HepG2 (cell line): ENCODE results near the gene CACNA1C. TPM values are rescaled to one million over a fixed set of nuclear protein-coding genes. Genes with fewer than 3 reads are reported as not detected.

Source experiments
- ARID2 ChIP-seq: sonication (generic); formaldehyde crosslinking; IDR thresholded peaks from 2 replicates; pipeline ENCODE4 v1.8.1; 2022; ENCODE audit warnings: mild to moderate bottlenecking, missing genetic modification reagents, borderline replicate concordance
- CAMTA2 ChIP-seq: sonication (generic); formaldehyde crosslinking; IDR thresholded peaks from 2 replicates; pipeline ENCODE4 v1.4.0; 2020; ENCODE audit warnings: mild to moderate bottlenecking, missing genetic modification reagents, borderline replicate concordance
- GATA4 ChIP-seq: sonication (generic); IDR thresholded peaks from 2 replicates; pipeline ENCODE4 v1.6.1; 2016; ENCODE audit warnings: antibody characterized with exemption, low read depth, borderline replicate concordance
- KDM4B ChIP-seq: sonication (generic); formaldehyde crosslinking; IDR thresholded peaks from 2 replicates; pipeline ENCODE4 v1.4.0; 2020; ENCODE audit warnings: missing genetic modification reagents
- KDM5B ChIP-seq: sonication (generic); formaldehyde crosslinking; IDR thresholded peaks from 2 replicates; pipeline ENCODE4 v1.4.0; 2020; ENCODE audit warnings: missing genetic modification reagents, mild to moderate bottlenecking, borderline replicate concordance
- KLF9 ChIP-seq: IDR thresholded peaks from 2 replicates; pipeline ENCODE4 v1.6.1; 2016; ENCODE audit warnings: low read depth
- NCOR1 ChIP-seq: fragments of 200-600 bp; sonication (generic); IDR thresholded peaks from 2 replicates; pipeline ENCODE4 v1.7.0; 2017; ENCODE audit warnings: antibody characterized with exemption, low read length, borderline replicate concordance
- NFATC3 ChIP-seq: sonication (generic); formaldehyde crosslinking; IDR thresholded peaks from 2 replicates; pipeline ENCODE4 v1.5.1; 2020; ENCODE audit warnings: mild to moderate bottlenecking, missing genetic modification reagents
- NFKB2 ChIP-seq: sonication (generic); formaldehyde crosslinking; IDR thresholded peaks from 2 replicates; pipeline ENCODE4 v1.4.0; 2020; ENCODE audit warnings: missing genetic modification reagents, borderline replicate concordance
- RXRB ChIP-seq: IDR thresholded peaks from 2 replicates; pipeline ENCODE4 v1.6.1; 2016; ENCODE audit warnings: borderline replicate concordance, missing genetic modification reagents, missing compliant biosample characterization
- SOX6 ChIP-seq, 2 experiments: fragments of 450-650 bp in 1 of 2; sonication (generic) in 1 of 2; formaldehyde crosslinking in 1 of 2; IDR thresholded peaks; 2 replicates each; pipeline versions ENCODE4 v1.4.0 to v1.6.1; 2017 to 2020; ENCODE audit warnings: antibody characterized with exemption in 1 of 2, mild to moderate bottlenecking in 1 of 2, missing genetic modification reagents in 1 of 2
- SP4 ChIP-seq: sonication (generic); formaldehyde crosslinking; IDR thresholded peaks from 2 replicates; pipeline ENCODE4 v1.8.1; 2023; ENCODE audit warnings: mild to moderate bottlenecking, missing genetic modification reagents
- ZMYM3 ChIP-seq: sonication (generic); formaldehyde crosslinking; IDR thresholded peaks from 2 replicates; pipeline ENCODE4 v1.5.1; 2020; ENCODE audit warnings: mild to moderate bottlenecking, missing genetic modification reagents
- ZNF282 ChIP-seq: fragments of 450-650 bp; IDR thresholded peaks from 2 replicates; pipeline ENCODE4 v1.6.1; 2018; ENCODE audit not compliant: partially characterized antibody
- ZNF670 ChIP-seq: sonication (generic); formaldehyde crosslinking; IDR thresholded peaks from 2 replicates; pipeline ENCODE4 v1.8.0; 2022; ENCODE audit warnings: mild to moderate bottlenecking, missing genetic modification reagents, borderline replicate concordance
- ZNF761 ChIP-seq: sonication (generic); formaldehyde crosslinking; conservative IDR thresholded peaks from 2 replicates; pipeline ENCODE4 v1.4.0; 2020; ENCODE audit warnings: mild to moderate bottlenecking, missing genetic modification reagents
- ZNF776 ChIP-seq: sonication (generic); formaldehyde crosslinking; IDR thresholded peaks from 2 replicates; pipeline ENCODE4 v1.4.0; 2020; ENCODE audit warnings: mild to moderate bottlenecking, missing genetic modification reagents
- ZSCAN25 ChIP-seq: sonication (generic); formaldehyde crosslinking; IDR thresholded peaks from 2 replicates; pipeline ENCODE4 v1.8.0; 2022; ENCODE audit warnings: mild to moderate bottlenecking, missing genetic modification reagents
- polyA plus RNA-seq, 8 experiments: library from polyadenylated mRNA; depleted of rRNA in 3 of 8; stranded (reverse) in 7 of 8; unstranded in 1 of 8; fragments of >200 nt; fragmentation: Illumina TruSeq in 4 of 8; extraction: Trizol in 4 of 8; gene quantifications; 2 replicates each; pipeline versions ENCODE4 v1.2.1 to v1.2.3, GENCODE V29; 2011 to 2016; ENCODE audit warnings: low read depth in 4 of 8, missing spikeins in 1 of 8, mixed read lengths in 1 of 8; ENCODE audit not compliant: insufficient read depth in 1 of 8
- total RNA-seq, 5 experiments: library from RNA; depleted of rRNA; stranded (reverse); fragments of >200 nt; fragmentation: Illumina TruSeq; extraction: Trizol; gene quantifications; 2 replicates each; pipeline ENCODE4 v1.2.3, GENCODE V29; 2016; ENCODE audit warnings: low read depth in 1 of 5
- TF ChIP-seq, protein P1 (sequence below): sonication (generic); formaldehyde crosslinking; IDR thresholded peaks from 2 replicates; pipeline ENCODE4 v1.4.0; 2020; ENCODE audit warnings: low read depth, missing genetic modification reagents
- TF ChIP-seq, protein P2 (sequence below): sonication (generic); formaldehyde crosslinking; IDR thresholded peaks from 2 replicates; pipeline ENCODE4 v1.8.0; 2022; ENCODE audit warnings: mild to moderate bottlenecking, missing genetic modification reagents, borderline replicate concordance
- TF ChIP-seq, protein P3 (sequence below): sonication (generic); formaldehyde crosslinking; IDR thresholded peaks from 2 replicates; pipeline ENCODE4 v1.4.0; 2020; ENCODE audit warnings: missing genetic modification reagents
- TF ChIP-seq, protein P4 (sequence below): sonication (generic); formaldehyde crosslinking; IDR thresholded peaks from 2 replicates; pipeline ENCODE4 v1.5.0; 2020; ENCODE audit warnings: missing genetic modification reagents

Gene CACNA1C
- total and polyA plus RNA-seq, 2 of the 13 experiments (the other 11 are each of a cell fraction or from before 2014, with no cell fraction given): not detected

GRCh38 chr12:2034633-2035430 is 18.0 kb upstream of the CACNA1C start (continued):
- TF ChIP-seq, protein P1, sequence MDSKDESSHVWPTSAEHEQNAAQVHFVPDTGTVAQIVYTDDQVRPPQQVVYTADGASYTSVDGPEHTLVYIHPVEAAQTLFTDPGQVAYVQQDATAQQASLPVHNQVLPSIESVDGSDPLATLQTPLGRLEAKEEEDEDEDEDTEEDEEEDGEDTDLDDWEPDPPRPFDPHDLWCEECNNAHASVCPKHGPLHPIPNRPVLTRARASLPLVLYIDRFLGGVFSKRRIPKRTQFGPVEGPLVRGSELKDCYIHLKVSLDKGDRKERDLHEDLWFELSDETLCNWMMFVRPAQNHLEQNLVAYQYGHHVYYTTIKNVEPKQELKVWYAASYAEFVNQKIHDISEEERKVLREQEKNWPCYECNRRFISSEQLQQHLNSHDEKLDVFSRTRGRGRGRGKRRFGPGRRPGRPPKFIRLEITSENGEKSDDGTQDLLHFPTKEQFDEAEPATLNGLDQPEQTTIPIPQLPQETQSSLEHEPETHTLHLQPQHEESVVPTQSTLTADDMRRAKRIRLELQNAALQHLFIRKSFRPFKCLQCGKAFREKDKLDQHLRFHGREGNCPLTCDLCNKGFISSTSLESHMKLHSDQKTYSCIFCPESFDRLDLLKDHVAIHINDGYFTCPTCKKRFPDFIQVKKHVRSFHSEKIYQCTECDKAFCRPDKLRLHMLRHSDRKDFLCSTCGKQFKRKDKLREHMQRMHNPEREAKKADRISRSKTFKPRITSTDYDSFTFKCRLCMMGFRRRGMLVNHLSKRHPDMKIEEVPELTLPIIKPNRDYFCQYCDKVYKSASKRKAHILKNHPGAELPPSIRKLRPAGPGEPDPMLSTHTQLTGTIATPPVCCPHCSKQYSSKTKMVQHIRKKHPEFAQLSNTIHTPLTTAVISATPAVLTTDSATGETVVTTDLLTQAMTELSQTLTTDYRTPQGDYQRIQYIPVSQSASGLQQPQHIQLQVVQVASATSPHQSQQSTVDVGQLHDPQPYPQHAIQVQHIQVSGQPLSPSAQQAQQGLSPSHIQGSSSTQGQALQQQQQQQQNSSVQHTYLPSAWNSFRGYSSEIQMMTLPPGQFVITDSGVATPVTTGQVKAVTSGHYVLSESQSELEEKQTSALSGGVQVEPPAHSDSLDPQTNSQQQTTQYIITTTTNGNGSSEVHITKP (CRISPR knock-in tag): no peak
- TF ChIP-seq KDM4B (CRISPR knock-in tag): no peak
- peak; percentile 73; the same call in 1 of the 2 replicates for TF ChIP-seq ARID2 (CRISPR knock-in tag)
- 0 out of 2 replicates have a peak, but pooled peaks have one; percentile 70 for TF ChIP-seq ZNF761
- TF ChIP-seq SOX6 (IDR thresholded peaks at IDR 0.05): no peak
- TF ChIP-seq SOX6 (CRISPR knock-in tag; IDR thresholded peaks at IDR 0.05): no peak
- TF ChIP-seq, protein P2, sequence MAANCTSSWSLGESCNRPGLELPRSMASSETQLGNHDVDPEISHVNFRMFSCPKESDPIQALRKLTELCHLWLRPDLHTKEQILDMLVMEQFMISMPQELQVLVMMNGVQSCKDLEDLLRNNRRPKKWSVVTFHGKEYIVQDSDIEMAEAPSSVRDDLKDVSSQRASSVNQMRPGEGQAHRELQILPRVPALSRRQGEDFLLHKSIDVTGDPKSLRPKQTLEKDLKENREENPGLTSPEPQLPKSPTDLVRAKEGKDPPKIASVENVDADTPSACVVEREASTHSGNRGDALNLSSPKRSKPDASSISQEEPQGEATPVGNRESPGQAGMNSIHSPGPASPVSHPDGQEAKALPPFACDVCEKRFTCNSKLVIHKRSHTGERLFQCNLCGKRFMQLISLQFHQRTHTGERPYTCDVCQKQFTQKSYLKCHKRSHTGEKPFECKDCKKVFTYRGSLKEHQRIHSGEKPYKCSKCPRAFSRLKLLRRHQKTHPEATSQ (CRISPR knock-in tag): peak; percentile 71; the same call in 1 of the 2 replicates
- no peak for TF ChIP-seq ZNF670
- TF ChIP-seq KLF9 (CRISPR knock-in tag): 0 out of 2 replicates have a peak, but pooled peaks have one; percentile 68
- TF ChIP-seq NFKB2 (CRISPR knock-in tag): peak; percentile 75; the same call in 1 of the 2 replicates
- no peak for TF ChIP-seq ZMYM3 (CRISPR knock-in tag)
- no peak for TF ChIP-seq CAMTA2 (CRISPR knock-in tag)
- no peak; the same call in 1 of the 2 replicates for TF ChIP-seq KDM5B (CRISPR knock-in tag)
- TF ChIP-seq SP4 (CRISPR knock-in tag): peak; percentile 67
- no peak for TF ChIP-seq GATA4
- no peak for TF ChIP-seq NCOR1
- TF ChIP-seq RXRB (CRISPR knock-in tag): no peak
- TF ChIP-seq, protein P3, sequence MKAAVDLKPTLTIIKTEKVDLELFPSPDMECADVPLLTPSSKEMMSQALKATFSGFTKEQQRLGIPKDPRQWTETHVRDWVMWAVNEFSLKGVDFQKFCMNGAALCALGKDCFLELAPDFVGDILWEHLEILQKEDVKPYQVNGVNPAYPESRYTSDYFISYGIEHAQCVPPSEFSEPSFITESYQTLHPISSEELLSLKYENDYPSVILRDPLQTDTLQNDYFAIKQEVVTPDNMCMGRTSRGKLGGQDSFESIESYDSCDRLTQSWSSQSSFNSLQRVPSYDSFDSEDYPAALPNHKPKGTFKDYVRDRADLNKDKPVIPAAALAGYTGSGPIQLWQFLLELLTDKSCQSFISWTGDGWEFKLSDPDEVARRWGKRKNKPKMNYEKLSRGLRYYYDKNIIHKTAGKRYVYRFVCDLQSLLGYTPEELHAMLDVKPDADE (CRISPR knock-in tag): no peak
- no peak for TF ChIP-seq NFATC3
- TF ChIP-seq, protein P4, sequence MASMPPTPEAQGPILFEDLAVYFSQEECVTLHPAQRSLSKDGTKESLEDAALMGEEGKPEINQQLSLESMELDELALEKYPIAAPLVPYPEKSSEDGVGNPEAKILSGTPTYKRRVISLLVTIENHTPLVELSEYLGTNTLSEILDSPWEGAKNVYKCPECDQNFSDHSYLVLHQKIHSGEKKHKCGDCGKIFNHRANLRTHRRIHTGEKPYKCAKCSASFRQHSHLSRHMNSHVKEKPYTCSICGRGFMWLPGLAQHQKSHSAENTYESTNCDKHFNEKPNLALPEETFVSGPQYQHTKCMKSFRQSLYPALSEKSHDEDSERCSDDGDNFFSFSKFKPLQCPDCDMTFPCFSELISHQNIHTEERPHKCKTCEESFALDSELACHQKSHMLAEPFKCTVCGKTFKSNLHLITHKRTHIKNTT (CRISPR knock-in tag): no peak
- no peak for TF ChIP-seq ZNF776 (CRISPR knock-in tag)
- TF ChIP-seq ZNF282: no peak
- TF ChIP-seq ZSCAN25 (CRISPR knock-in tag): no peak
